Measurements from ENCODE around the gene PRELID3B.
A peak's percentile ranks its signal among the peaks of the same experiment; 100 is the strongest.

Gene PRELID3B

DNA sequence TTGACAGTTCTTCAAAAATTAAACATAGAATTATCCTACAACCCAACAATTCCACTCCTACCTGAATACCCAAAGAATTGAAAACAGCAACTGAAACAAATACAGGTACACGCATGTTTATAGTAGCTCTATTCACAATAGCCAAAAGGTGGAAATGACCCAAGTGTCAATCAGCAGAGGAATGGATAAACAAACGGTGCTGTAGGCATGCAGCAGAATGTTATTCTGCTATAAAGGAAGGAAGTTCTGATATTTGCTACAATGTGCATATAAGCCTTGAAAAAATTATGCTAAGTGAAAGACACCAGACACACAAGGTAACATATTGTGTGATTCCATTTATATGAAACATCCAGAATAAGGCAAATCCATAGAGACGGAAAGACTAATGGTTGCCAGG is 38.5 kb upstream of the PRELID3B start:
- TF ChIP-seq, protein P1, sequence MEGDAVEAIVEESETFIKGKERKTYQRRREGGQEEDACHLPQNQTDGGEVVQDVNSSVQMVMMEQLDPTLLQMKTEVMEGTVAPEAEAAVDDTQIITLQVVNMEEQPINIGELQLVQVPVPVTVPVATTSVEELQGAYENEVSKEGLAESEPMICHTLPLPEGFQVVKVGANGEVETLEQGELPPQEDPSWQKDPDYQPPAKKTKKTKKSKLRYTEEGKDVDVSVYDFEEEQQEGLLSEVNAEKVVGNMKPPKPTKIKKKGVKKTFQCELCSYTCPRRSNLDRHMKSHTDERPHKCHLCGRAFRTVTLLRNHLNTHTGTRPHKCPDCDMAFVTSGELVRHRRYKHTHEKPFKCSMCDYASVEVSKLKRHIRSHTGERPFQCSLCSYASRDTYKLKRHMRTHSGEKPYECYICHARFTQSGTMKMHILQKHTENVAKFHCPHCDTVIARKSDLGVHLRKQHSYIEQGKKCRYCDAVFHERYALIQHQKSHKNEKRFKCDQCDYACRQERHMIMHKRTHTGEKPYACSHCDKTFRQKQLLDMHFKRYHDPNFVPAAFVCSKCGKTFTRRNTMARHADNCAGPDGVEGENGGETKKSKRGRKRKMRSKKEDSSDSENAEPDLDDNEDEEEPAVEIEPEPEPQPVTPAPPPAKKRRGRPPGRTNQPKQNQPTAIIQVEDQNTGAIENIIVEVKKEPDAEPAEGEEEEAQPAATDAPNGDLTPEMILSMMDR (IDR thresholded peaks at IDR 0.05; ENCODE audit: low read depth, low read length) = no peak
- DNase-seq (ENCODE audit: low read depth in 2 of 2) = no peak
- H3K4me3 ChIP-seq (replicated peaks in 1 of 2; ENCODE audit: low read depth in 2 of 2, low read length in 2 of 2) = no peak overlapping the region

DNA sequence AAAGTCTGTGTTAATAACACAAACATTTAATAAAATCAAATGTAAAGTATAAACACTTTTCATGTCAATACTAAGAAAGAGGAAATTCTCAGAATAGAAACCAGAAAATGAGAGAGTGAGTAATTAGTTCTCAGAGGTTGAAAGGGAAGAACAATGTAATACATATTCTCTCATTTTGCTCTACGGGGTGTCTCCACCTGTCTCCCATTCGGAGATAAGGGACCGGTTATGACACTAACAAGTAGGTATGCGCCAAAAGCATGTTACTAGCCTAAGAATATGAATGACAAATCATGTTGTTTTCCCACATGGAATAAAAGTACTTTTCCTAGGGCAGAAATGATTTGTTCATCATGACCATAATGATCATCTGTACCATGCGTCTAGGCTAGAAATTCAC is 35.6 kb upstream of the PRELID3B start:
- TF ChIP-seq, protein P1 (IDR thresholded peaks at IDR 0.05; ENCODE audit: low read depth, low read length) = no peak
- DNase-seq (ENCODE audit: low read depth in 2 of 2) = no peak
- H3K4me3 ChIP-seq (replicated peaks in 1 of 2; ENCODE audit: low read depth in 2 of 2, low read length in 2 of 2) = no peak overlapping the region

DNA sequence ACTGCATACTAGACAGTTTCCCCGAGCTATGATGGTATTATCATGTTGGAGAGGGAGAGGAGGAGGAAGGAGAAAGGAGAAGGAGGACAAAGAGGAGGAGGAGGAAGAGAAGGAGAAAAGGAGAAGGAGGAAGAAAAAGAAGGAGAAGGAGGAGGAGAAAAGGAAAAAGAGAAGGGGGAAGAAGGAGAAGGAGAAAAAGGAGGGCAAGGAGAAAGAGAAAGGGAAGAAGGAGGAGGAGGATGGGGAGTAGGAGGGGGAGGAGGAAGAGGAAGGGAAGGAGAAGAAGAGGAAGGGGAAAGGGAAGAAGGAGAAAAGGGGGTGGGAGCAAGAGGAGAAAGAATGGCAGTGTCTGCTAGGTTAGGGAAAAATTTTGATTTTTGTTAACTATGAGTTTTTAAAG is 35.1 kb upstream of the PRELID3B start:
- no peak overlapping the region for H3K4me3 ChIP-seq (replicated peaks in 1 of 2; ENCODE audit: low read depth in 2 of 2, low read length in 2 of 2)
- TF ChIP-seq, protein P1 (IDR thresholded peaks at IDR 0.05; ENCODE audit: low read depth, low read length) = no peak
- DNase-seq (ENCODE audit: low read depth in 2 of 2) = no peak

DNA sequence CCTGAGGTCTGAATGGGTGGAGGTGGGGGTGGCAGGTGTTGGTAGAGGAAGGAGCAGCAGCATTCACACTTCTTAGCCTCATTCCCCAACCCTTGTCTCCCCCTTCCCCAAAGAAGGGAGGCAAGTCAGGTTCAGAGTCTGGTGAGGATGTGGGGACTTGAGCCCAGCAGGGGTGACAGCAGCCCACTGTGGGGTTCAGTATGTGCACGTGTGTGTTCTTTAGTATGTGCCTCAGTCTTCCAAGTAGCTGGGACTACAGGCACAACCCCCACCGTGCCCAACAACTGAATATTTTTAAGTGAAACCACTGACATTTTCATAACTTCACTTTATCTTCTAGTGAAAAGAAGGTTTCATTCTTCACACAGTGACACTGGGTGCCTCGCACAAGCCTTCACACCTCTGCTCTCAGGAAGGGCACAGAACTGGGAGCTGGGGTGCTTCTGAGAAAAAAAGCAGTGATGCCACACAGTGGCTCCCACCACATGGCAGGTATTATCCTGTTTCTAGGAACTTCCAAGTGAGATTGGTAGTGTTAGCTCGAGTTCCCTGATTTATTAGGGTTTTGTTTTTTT is 33.4 kb upstream of the PRELID3B start:
- H3K4me3 ChIP-seq (replicated peaks in 1 of 2; ENCODE audit: low read depth in 2 of 2, low read length in 2 of 2) = no peak overlapping the region
- no peak for DNase-seq (ENCODE audit: low read depth in 2 of 2)
- TF ChIP-seq, protein P1 (IDR thresholded peaks at IDR 0.05; ENCODE audit: low read depth, low read length) = no peak

DNA sequence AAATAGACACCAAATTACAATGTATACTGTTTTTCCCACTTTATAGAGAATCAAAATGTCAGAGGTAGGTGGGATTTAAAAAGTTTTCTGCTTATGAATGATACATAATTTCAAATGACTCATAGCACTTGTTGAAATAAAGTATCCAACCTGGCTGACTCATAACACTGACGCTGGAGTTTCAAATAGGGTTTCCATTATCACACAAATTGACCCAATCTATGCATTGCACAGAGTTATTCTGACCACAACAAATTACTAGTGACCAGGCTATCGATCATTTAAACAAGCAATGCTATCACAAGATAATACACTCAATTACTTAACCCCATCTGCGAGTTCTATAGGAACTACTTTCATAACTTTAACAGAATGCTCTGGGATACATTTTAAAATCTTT is 31.9 kb upstream of the PRELID3B start:
- no peak overlapping the region for H3K4me3 ChIP-seq (replicated peaks in 1 of 2; ENCODE audit: low read depth in 2 of 2, low read length in 2 of 2)
- TF ChIP-seq, protein P1 (IDR thresholded peaks at IDR 0.05; ENCODE audit: low read depth, low read length) = no peak
- peak in 1 of 2 donors; percentile 25 for DNase-seq (ENCODE audit: low read depth in 2 of 2)

DNA sequence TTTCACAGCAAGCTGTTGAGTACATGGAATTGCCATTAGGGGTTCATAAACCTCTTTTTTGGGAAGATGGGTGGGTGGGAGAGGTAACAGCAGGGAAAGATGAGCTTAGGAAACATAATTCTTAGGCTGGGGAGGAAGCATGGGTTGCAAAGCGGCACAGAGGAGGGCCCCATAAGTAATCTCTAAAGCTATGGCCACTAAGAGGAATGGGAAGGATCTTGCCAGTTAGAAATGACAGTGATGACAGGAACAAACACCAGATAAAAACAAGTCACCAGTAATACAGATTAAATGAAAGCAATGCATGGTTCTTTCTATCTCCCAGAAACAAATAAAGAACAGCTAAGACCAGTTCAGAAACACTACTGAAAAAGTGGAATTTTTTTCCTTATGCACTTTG is 31.0 kb upstream of the PRELID3B start:
- DNase-seq (ENCODE audit: low read depth in 2 of 2) = no peak
- TF ChIP-seq, protein P1 (IDR thresholded peaks at IDR 0.05; ENCODE audit: low read depth, low read length) = no peak

DNA sequence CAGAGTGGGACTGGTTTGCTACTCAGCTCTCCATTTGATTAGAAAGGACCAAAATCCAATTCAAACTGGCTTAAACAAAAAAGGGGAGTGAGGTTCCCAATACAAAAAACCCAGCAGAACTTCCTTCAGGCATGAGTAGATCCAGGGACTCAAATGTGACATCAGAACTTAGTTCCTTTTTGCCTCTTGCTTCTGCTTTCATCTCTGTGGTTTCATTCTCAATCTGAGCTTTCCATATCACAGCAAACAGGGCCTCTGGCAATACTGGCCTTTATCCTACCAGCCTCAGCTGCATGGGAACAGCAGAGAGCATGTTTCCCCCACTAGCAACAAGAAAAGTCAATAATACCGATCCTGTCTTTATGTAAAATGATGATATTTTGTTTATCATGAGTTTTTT is 28.6 kb upstream of the PRELID3B start:
- no peak overlapping the region for H3K4me3 ChIP-seq (replicated peaks in 1 of 2; ENCODE audit: low read depth in 2 of 2, low read length in 2 of 2)
- DNase-seq (ENCODE audit: low read depth in 2 of 2) = no peak
- TF ChIP-seq, protein P1 (IDR thresholded peaks at IDR 0.05; ENCODE audit: low read depth, low read length) = no peak

More for the DNA sequence above, 31.0 kb upstream of the PRELID3B start:
- no peak overlapping the region for H3K4me3 ChIP-seq (replicated peaks in 1 of 2; ENCODE audit: low read depth in 2 of 2, low read length in 2 of 2)

Measured in cardiac fibroblast (primary cell).